Measurements from ENCODE around the gene CHAF1B. TPM values are rescaled to one million over a fixed set of nuclear protein-coding genes. Genes with fewer than 3 reads are reported as not detected.

CHAF1B gene
- total RNA-seq, 1 experiment from 2014 or later = 20.7 TPM

DNA sequence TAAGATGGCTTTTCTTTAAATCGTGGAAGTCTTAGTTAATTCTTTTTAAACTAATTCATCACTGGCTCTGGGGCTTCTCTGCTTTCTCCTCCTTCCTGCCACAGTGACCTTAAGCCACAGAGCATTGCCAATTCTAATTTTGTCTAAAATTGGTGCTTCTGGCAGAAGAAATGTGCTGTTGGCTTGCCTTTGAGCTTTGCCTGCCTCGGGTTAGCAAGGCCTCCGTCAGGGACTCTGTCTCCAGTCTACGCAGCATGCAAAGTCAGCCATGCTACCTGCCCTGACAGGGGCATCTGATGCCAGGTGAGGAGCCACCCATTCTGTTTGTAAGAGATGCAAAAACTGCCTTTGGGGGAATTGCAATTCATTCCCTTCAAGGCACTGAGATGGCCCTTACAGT is 69.5 kb downstream of the CHAF1B start (continued):
- TF ChIP-seq, protein P1, sequence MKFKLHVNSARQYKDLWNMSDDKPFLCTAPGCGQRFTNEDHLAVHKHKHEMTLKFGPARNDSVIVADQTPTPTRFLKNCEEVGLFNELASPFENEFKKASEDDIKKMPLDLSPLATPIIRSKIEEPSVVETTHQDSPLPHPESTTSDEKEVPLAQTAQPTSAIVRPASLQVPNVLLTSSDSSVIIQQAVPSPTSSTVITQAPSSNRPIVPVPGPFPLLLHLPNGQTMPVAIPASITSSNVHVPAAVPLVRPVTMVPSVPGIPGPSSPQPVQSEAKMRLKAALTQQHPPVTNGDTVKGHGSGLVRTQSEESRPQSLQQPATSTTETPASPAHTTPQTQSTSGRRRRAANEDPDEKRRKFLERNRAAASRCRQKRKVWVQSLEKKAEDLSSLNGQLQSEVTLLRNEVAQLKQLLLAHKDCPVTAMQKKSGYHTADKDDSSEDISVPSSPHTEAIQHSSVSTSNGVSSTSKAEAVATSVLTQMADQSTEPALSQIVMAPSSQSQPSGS (CRISPR knock-in tag; IDR thresholded peaks at IDR 0.05; ENCODE audit: borderline replicate concordance, low read depth) = no peak
- TF ChIP-seq RORB (CRISPR knock-in tag; IDR thresholded peaks at IDR 0.05) (no peak), NFYB (CRISPR knock-in tag; conservative IDR thresholded peaks at IDR 0.05; ENCODE audit: low read depth) (no peak), NFE2L1 (CRISPR knock-in tag; IDR thresholded peaks at IDR 0.05) (no peak), GTF2I (CRISPR knock-in tag; conservative IDR thresholded peaks at IDR 0.05) (no peak), ZNF232 (CRISPR knock-in tag; IDR thresholded peaks at IDR 0.05) (no peak), ZNF423 (CRISPR knock-in tag; IDR thresholded peaks at IDR 0.05) (no peak)
- TF ChIP-seq, protein P2, sequence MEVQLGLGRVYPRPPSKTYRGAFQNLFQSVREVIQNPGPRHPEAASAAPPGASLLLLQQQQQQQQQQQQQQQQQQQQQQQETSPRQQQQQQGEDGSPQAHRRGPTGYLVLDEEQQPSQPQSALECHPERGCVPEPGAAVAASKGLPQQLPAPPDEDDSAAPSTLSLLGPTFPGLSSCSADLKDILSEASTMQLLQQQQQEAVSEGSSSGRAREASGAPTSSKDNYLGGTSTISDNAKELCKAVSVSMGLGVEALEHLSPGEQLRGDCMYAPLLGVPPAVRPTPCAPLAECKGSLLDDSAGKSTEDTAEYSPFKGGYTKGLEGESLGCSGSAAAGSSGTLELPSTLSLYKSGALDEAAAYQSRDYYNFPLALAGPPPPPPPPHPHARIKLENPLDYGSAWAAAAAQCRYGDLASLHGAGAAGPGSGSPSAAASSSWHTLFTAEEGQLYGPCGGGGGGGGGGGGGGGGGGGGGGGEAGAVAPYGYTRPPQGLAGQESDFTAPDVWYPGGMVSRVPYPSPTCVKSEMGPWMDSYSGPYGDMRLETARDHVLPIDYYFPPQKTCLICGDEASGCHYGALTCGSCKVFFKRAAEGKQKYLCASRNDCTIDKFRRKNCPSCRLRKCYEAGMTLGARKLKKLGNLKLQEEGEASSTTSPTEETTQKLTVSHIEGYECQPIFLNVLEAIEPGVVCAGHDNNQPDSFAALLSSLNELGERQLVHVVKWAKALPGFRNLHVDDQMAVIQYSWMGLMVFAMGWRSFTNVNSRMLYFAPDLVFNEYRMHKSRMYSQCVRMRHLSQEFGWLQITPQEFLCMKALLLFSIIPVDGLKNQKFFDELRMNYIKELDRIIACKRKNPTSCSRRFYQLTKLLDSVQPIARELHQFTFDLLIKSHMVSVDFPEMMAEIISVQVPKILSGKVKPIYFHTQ (CRISPR knock-in tag; IDR thresholded peaks at IDR 0.05) = no peak

DNA sequence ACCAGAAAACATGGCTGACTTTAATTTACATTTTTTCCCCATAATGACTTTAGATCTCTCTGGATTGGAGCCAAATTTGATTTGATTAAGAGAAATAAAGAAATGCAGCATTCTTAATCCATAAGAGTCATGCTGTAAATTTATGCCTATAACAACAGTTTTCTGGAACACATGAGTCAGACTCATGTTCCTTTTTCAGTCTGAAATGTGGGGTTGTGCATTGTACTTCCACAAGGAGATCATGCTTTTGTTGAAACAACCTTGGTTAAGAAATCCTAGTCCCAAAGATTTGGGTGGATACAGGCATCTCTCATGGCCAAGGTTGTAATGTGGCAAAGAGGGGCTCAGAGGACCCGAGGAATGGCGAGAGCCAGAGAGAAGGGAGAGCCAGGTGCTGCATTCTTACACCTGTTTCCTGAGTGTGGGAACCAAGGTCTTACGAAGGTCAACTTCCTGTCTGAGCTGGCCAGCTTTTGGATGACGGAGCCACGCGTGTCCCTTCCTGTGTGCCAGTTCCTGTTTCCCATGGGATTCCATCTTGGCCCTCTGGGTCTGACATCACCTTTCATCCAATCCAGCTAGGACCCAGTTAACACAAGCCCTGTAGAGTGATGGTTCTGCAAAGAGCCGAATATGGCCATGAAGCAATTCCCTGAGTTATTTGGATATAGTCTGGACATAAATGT is 71.7 kb downstream of the CHAF1B start:
- no peaks in the 10 kb centered on the region for H3K27me3 Mint-ChIP-seq (ENCODE audit: low read depth)
- H3K4me3 Mint-ChIP-seq = no peak overlapping the region
- TF ChIP-seq ELF4 (CRISPR knock-in tag; IDR thresholded peaks at IDR 0.05; ENCODE audit: low read depth) = no peak
- TF ChIP-seq RELA (CRISPR knock-in tag; IDR thresholded peaks at IDR 0.05; ENCODE audit: borderline replicate concordance) = no peak
- no peaks in the 10 kb centered on the region; the same call in 1 of the 2 replicates for H3K9me3 Mint-ChIP-seq
- no peaks in the 10 kb centered on the region for H3K36me3 Mint-ChIP-seq
- peaks cover 18% of the 10 kb centered on the region for H3K4me1 Mint-ChIP-seq
- DNase-seq (ENCODE audit: low spot score) = no peak
- POLR2A ChIA-PET = no interaction called here
- ATAC-seq = no peak
- CTCF ChIA-PET = interaction anchor here (1.3 kb wide), 1 partner anchor 34 kb away, joined by 3 read pairs; no protein-coding TSS in a partner anchor
- H3K27ac Mint-ChIP-seq = no peak overlapping the region

DNA sequence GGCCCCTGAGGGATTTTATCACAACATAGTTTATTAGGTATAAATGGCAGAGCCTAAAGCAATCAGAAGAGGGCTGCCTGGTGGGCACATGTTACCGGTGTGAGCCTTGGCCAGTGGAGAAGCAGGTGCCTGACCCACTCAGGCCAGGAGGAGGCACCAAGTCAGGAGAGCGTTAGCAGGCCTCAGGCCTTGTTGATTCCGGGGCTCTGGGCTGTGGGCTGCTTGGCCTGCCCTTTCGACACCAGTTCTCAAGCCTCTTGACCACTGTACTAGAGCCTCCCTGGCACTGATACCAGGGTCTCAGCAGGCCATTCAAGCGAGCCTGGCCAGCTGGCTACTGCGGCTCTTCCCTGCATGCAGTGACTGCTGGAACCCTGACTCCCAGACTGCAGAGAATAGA is 73.9 kb downstream of the CHAF1B start:
- DNase-seq (ENCODE audit: low spot score) (no peak), ATAC-seq (no peak)
- Mint-ChIP-seq H3K4me1 (peaks cover 15% of the 10 kb centered on the region), H3K27me3 (ENCODE audit: low read depth) (no peaks in the 10 kb centered on the region), H3K9me3 (no peaks in the 10 kb centered on the region), H3K4me3 (no peak overlapping the region), H3K27ac (no peak overlapping the region), H3K36me3 (no peaks in the 10 kb centered on the region)
- ChIA-PET POLR2A (no interaction called here), CTCF (interaction anchor here (1.0 kb wide), 1 partner anchor 20 kb away, joined by 4 read pairs; no protein-coding TSS in a partner anchor)
- TF ChIP-seq FOXJ3 (CRISPR knock-in tag; IDR thresholded peaks at IDR 0.05; ENCODE audit: borderline replicate concordance) (no peak), SOX15 (CRISPR knock-in tag; IDR thresholded peaks at IDR 0.05) (no peak), OVOL2 (CRISPR knock-in tag; IDR thresholded peaks at IDR 0.05; ENCODE audit: borderline replicate concordance) (no peak), ZNF671 (CRISPR knock-in tag; IDR thresholded peaks at IDR 0.05) (no peak), TP53 (CRISPR knock-in tag; IDR thresholded peaks at IDR 0.05) (no peak)
- TF ChIP-seq, protein P3, sequence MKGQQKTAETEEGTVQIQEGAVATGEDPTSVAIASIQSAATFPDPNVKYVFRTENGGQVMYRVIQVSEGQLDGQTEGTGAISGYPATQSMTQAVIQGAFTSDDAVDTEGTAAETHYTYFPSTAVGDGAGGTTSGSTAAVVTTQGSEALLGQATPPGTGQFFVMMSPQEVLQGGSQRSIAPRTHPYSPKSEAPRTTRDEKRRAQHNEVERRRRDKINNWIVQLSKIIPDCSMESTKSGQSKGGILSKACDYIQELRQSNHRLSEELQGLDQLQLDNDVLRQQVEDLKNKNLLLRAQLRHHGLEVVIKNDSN (CRISPR knock-in tag; IDR thresholded peaks at IDR 0.05) = no peak
- TF ChIP-seq, protein P4, sequence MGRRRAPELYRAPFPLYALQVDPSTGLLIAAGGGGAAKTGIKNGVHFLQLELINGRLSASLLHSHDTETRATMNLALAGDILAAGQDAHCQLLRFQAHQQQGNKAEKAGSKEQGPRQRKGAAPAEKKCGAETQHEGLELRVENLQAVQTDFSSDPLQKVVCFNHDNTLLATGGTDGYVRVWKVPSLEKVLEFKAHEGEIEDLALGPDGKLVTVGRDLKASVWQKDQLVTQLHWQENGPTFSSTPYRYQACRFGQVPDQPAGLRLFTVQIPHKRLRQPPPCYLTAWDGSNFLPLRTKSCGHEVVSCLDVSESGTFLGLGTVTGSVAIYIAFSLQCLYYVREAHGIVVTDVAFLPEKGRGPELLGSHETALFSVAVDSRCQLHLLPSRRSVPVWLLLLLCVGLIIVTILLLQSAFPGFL (CRISPR knock-in tag; IDR thresholded peaks at IDR 0.05; ENCODE audit: borderline replicate concordance) = no peak
- TF ChIP-seq, protein P5, sequence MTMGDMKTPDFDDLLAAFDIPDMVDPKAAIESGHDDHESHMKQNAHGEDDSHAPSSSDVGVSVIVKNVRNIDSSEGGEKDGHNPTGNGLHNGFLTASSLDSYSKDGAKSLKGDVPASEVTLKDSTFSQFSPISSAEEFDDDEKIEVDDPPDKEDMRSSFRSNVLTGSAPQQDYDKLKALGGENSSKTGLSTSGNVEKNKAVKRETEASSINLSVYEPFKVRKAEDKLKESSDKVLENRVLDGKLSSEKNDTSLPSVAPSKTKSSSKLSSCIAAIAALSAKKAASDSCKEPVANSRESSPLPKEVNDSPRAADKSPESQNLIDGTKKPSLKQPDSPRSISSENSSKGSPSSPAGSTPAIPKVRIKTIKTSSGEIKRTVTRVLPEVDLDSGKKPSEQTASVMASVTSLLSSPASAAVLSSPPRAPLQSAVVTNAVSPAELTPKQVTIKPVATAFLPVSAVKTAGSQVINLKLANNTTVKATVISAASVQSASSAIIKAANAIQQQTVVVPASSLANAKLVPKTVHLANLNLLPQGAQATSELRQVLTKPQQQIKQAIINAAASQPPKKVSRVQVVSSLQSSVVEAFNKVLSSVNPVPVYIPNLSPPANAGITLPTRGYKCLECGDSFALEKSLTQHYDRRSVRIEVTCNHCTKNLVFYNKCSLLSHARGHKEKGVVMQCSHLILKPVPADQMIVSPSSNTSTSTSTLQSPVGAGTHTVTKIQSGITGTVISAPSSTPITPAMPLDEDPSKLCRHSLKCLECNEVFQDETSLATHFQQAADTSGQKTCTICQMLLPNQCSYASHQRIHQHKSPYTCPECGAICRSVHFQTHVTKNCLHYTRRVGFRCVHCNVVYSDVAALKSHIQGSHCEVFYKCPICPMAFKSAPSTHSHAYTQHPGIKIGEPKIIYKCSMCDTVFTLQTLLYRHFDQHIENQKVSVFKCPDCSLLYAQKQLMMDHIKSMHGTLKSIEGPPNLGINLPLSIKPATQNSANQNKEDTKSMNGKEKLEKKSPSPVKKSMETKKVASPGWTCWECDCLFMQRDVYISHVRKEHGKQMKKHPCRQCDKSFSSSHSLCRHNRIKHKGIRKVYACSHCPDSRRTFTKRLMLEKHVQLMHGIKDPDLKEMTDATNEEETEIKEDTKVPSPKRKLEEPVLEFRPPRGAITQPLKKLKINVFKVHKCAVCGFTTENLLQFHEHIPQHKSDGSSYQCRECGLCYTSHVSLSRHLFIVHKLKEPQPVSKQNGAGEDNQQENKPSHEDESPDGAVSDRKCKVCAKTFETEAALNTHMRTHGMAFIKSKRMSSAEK (CRISPR knock-in tag; IDR thresholded peaks at IDR 0.05; ENCODE audit: borderline replicate concordance) = no peak
- TF ChIP-seq, protein P6, sequence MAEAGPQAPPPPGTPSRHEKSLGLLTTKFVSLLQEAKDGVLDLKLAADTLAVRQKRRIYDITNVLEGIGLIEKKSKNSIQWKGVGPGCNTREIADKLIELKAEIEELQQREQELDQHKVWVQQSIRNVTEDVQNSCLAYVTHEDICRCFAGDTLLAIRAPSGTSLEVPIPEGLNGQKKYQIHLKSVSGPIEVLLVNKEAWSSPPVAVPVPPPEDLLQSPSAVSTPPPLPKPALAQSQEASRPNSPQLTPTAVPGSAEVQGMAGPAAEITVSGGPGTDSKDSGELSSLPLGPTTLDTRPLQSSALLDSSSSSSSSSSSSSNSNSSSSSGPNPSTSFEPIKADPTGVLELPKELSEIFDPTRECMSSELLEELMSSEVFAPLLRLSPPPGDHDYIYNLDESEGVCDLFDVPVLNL (CRISPR knock-in tag; IDR thresholded peaks at IDR 0.05; ENCODE audit: borderline replicate concordance, low read depth) = no peak
- TF ChIP-seq, protein P7, sequence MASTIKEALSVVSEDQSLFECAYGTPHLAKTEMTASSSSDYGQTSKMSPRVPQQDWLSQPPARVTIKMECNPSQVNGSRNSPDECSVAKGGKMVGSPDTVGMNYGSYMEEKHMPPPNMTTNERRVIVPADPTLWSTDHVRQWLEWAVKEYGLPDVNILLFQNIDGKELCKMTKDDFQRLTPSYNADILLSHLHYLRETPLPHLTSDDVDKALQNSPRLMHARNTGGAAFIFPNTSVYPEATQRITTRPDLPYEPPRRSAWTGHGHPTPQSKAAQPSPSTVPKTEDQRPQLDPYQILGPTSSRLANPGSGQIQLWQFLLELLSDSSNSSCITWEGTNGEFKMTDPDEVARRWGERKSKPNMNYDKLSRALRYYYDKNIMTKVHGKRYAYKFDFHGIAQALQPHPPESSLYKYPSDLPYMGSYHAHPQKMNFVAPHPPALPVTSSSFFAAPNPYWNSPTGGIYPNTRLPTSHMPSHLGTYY (CRISPR knock-in tag; IDR thresholded peaks at IDR 0.05) = no peak

All from WTC11 (cell line).